GM18507 (cell line): ENCODE data around the gene RTTN.

Experiments used
- DNase-seq: peaks from one replicate; pipeline ENCODE4 v3.0.0; 2011; ENCODE audit warnings: low read depth; ENCODE audit not compliant: insufficient read length; ENCODE audit errors: extremely low spot score
- FAIRE-seq: peaks from 2 replicates; lab custom pipeline; 2011; peaks lifted over from hg19 to GRCh38; lab: Jason Lieb, UNC

RTTN gene

DNA sequence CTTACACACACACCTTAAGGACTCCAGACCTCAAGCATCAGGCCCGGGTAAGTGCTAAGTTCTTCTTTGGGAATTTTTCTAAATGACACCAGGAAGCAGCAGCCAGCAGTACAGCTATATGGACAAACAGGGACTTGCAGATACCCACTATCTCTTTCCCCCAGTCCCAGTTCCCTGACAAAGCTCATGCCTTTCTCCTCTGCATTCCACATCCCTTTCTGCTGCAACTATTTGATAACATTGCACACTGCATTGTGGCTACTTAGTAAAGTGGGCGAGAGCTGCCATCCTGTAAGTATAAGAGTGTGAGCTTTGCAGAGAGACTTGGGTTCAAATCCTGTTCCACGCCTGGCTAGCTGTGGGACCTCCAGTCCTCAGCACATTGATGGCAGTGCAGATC is 243.8 kb downstream of the RTTN start:
- DNase-seq (no peak), FAIRE-seq (no peak)

DNA sequence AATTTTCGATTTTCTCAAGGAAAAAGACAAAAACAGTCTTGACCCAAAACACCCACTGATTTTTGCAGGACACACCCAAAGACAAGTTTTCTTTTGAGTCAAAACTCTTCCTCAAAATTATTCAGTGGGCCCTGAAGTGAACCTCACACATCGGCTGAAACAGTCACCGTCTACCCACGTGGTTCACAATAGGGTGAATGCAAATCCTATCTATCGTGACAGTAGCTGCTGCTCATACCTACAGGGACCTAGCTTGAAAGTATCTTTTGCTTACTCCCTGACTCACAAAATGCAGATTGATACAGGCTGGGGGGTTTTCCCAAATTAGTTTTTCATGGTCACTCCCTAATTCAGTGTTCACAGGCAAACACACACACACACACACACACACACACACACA is 247.1 kb downstream of the RTTN start:
- FAIRE-seq = no peak
- DNase-seq = no peak

DNA sequence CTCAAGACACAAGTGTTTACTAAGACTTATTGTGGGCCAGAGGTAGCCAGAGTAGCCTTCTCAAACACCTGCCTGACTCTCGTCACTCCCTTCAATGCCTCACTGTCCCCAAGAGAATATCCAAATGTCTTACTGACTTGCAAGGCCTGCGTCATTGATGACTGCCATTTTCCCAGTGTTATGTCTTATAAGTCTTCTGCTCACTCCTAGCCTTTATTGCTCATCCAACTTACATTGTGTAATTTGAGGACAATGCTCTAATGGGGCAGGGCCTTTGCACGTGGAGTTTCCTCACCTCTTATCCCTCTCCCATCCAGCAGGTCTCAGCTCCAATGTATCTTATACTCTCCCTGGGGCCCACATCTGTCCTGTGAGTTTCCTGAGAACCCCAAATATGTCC is 247.7 kb downstream of the RTTN start:
- no peak for DNase-seq
- FAIRE-seq = no peak

DNA sequence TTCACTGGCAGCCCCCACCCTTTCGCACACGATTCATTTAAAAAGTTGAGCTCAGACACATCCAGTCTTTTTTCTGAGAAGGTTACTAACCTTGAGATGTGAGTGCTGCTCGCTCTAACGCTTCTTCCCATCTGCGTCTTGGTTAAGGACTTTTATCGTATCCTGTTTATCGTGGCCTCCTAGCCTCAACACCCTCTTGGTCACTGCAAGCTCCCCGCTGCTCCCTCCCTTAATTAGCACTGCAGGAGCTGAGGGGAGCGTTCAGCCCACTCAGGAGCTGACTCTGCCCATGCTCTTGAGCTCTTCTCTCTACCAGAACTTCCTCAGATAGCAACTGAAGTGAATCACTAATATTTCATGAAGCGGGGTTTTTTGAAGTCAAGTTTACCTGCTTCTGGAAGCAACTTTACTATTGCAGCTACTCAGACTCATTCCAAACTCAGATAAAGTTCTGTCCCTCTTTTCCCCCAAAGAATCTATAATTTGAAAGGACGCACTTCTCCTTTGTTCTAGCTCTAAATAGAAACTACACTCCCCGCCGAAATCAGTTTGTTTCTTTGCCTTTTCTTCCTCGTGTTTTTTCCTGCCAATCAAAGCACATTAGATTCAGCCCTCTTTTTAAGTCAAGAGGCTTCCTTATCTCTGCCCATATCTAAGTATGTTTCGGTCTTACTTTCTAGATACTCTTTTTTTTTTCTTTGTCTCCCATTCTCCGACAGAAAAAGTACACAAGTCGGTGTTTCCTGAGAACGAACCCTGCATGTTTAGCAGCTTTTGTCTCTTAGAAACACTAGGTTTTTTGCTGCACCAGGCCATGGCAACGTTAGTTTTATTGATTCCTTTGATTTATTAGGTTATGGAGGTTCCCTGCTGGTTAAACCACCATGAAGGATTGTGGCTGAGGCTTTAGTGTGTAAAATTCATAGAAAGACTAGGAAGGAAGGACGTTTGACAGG is 248.5 kb downstream of the RTTN start:
- DNase-seq (no peak), FAIRE-seq (peak; percentile 78)

DNA sequence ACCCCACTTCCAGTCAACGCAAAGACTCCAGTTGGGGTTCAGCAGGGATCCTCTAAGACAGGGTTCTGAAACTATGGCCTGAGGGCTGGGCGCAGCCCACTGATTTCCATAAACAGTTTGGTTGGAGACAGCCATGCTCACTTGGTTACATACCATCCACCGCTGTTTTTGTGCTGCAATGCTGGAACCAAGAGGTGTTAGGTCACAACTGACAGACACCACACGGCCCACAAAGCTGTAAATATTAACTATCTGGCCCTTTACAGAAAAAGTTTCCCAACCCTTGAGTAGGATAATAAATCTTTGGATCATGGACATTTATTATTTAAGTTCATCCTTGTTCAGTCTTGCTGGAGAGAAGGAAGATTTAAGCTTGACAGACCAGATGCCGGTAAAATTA is 249.4 kb downstream of the RTTN start:
- no peak for DNase-seq
- FAIRE-seq = peak; percentile 83

DNA sequence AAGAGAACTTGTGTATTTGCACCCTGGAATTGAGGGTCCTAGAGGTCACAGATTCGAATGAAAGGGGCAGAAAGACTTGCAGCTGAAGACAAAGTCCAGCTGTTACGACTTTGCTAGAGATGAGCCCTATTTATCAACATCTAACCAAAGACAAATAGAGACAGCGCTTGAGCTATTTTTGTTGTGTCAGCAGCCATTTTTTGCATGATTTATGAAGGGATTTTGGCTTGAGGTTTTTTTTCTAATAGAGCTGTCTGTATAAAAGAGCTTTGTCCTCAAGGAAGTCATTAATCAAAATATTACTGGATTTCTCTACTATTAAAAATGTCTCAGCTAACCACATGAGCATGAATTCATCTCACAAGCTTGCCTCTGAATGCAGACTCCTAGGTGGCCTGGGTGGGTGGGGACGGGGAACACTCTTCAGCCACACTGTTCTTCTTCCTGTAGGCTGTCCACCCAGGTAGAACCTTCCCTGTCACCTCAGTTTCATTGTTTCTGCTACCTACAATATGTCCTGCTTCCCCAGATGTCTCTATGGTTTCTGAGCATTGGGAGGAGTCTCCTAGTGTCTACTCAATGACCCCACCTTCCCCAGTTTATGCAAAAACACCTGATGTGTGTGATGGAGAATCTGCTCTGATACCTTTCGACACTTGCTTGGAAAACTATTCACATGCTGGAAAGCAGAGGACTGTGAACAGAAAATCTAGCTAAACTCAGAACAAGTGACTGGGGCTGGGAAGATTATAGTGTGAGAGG is 250.6 kb downstream of the RTTN start:
- FAIRE-seq (peak; percentile 79), DNase-seq (no peak)

DNA sequence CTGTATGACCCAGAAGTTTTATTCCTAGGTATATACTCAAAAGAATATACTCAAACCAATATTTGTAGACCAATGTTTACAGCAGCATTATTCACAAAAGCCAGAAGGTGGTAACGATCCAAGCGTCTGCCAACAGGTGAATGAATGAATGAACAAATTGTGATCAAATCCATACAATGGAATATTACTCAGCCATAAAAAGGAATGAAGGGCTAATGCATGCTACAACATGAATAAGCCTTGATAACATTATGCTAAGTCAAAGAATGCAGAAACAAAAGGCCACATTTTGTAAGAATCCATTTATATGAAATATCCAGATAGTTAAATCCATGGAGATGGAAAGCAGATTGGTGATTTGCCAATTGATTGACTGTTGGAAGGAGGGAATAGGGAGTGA is 252.3 kb downstream of the RTTN start:
- FAIRE-seq (no peak), DNase-seq (no peak)
